Effector memory CD8-positive, alpha-beta T cell (primary cell): Measurements from ENCODE around the gene DNAJC6.

Experiments
- ATAC-seq: fragments of 150-1000 bp; cut with Tn5 transposase; replicated peaks from 2 replicates; pipeline ENCODE4 v1.10.0; 2021; ENCODE audit warnings: mild to moderate bottlenecking, moderate library complexity
- DNase-seq, 3 experiments: peaks; one replicate each; pipeline ENCODE4 v3.0.0; 2021
- H3K27ac Mint-ChIP-seq, 2 donors: one replicate each; pipeline ENCODE4 v1.8.0; 2022; ENCODE audit warnings: mild to moderate bottlenecking in 2 of 2, mixed read lengths in 2 of 2, moderate library complexity in 2 of 2
- H3K27me3 Mint-ChIP-seq, 2 donors: one replicate each; pipeline ENCODE4 v1.8.0; 2022; ENCODE audit warnings: mixed read lengths in 2 of 2
- H3K36me3 Mint-ChIP-seq: one replicate; pipeline ENCODE4 v1.8.0; 2022; ENCODE audit warnings: mild to moderate bottlenecking, moderate library complexity, mixed read lengths; ENCODE audit not compliant: insufficient read depth
- H3K4me1 Mint-ChIP-seq, 2 donors: one replicate each; pipeline ENCODE4 v1.8.0; 2022; ENCODE audit warnings: low read depth in 2 of 2, mixed read lengths in 2 of 2
- H3K4me3 Mint-ChIP-seq, 2 donors: one replicate each; pipeline ENCODE4 v1.8.0; 2022; ENCODE audit warnings: mild to moderate bottlenecking in 2 of 2, mixed read lengths in 2 of 2, moderate library complexity in 2 of 2
- H3K9me3 Mint-ChIP-seq, 2 donors: one replicate each; pipeline ENCODE4 v1.8.0; 2022; ENCODE audit warnings: mixed read lengths in 2 of 2
- total RNA-seq, 9 experiments: gene quantifications; one replicate each; lab custom pipeline; 2026; lab: John Stamatoyannopoulos, UW

The DNAJC6 gene
- total RNA-seq: 2.7 to 19.7 (median 9.1) reads per million in 9 experiments

DNA sequence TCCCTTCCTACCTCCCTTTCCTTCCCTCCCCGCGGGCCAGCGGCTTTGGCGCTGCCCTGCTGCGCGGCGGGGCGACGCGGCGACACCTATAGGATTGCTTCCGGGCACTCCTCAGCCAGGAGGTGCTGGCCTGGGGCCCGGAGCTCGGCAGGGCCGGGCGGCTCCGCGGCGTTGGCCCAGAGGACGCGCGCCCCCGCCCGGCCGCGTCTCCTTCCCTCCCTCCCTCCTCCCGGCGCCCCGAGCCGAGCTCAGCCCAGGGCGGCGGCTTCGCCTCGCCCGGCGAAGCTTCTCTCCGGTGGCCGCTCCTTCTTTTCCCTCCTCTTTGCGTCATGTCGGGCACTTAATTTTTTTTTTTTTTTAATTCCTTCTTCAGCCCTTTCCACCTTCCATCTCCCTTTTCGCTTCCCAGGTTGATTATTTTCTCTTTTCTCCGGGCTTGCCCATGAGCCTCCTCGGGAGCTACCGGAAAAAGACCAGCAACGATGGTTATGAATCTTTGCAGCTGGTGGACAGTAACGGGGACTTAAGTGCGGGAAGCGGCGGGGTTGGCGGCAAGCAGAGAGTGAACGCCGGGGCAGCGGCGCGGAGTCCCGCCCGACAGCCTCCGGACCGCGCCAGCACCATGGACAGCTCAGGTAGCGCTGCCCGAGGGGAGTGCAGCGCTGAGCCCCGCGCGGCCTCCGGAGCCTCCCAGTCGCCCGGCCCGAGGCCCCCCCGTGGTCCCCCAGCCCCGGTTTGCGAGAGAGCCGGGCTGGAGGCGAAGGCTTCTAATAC lies at the start of gene DNAJC6:
DNAJC6 (plus strand) TSS at position 240 of the 774 bp plus-strand sequence; CDS start at position 443, 203 bp downstream.
- H3K4me1 Mint-ChIP-seq: peaks cover 5 to 10% of the 10 kb centered on the region in 2 donors
- H3K4me3 Mint-ChIP-seq: peak within 1 kb of the TSS; percentile 66 to 71
- no peak within 1 kb of the TSS for H3K27ac Mint-ChIP-seq
- DNase-seq (peak; percentile 10 to 28 (median 21)), ATAC-seq (peak; percentile 68)
- peaks cover 34 to 47% of the 10 kb centered on the region in 2 donors for H3K27me3 Mint-ChIP-seq
- H3K36me3 Mint-ChIP-seq: peaks cover 3% of the 10 kb centered on the region
- no peaks in the 10 kb centered on the region for H3K9me3 Mint-ChIP-seq

DNA sequence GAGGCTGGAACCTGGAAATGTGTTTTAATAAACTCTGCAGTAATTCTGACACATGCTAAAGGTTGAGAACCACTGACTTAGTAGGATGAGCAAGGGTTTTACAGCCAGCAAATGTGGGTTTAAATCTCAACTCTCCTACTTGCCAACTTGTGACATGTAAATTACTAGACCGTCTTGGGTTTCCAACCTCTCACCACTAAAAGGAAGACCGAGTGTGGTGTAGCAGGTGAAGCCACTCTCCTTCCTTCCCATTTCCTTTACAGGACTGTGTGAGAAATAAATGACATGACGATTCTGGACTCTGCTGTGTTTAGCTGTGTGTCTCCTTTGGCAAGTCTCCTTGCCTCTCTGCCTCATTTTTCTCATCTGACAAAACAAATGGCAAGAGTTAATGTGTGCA lies 49.5 kb upstream of the DNAJC6 start:
- Mint-ChIP-seq H3K36me3 (peaks cover 5% of the 10 kb centered on the region), H3K4me3 (no peak overlapping the region), H3K9me3 (no peaks in the 10 kb centered on the region), H3K27me3 (peaks cover 0 to 6% of the 10 kb centered on the region in 2 donors), H3K4me1 (peaks cover 12 to 24% of the 10 kb centered on the region in 2 donors), H3K27ac (no peak overlapping the region)
- DNase-seq: no peak
- ATAC-seq: no peak

- Mint-ChIP-seq H3K36me3 (peaks cover 3% of the 10 kb centered on the region), H3K27ac (no peak overlapping the region), H3K4me1 (peaks cover 4 to 15% of the 10 kb centered on the region in 2 donors), H3K27me3 (peaks cover 0 to 4% of the 10 kb centered on the region in 2 donors), H3K4me3 (no peak overlapping the region), H3K9me3 (no peaks in the 10 kb centered on the region)
- ATAC-seq: no peak
- DNase-seq: no peak
Observed at GRCh38 chr1:65260851-65261473, 48.4 kb upstream of the DNAJC6 start.

DNA sequence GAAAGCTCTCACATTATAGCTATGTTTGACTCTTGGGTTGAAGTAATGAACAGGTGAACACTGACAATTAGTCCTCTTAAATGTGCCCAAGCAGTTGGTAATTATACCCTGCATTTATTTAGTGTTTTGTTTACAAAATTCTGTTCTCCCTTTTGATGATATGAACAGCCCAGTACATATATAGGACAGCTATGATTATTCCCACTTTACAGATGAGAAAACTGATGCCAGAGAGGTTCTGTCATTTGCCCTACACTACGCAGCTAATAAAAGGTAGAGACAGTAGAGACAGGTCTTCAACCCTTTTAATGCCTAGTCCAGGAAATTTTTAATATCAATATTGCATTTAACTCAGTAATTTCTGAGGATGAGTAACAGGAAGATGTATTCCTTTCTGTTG lies 46.1 kb upstream of the DNAJC6 start:
- ATAC-seq: no peak
- H3K27ac Mint-ChIP-seq: no peak overlapping the region
- no peaks in the 10 kb centered on the region for H3K9me3 Mint-ChIP-seq
- H3K36me3 Mint-ChIP-seq: peaks cover 3% of the 10 kb centered on the region
- H3K4me3 Mint-ChIP-seq: no peak overlapping the region
- peaks cover 8 to 16% of the 10 kb centered on the region in 2 donors for H3K4me1 Mint-ChIP-seq
- DNase-seq: no peak
- H3K27me3 Mint-ChIP-seq: peaks cover 0 to 24% of the 10 kb centered on the region in 2 donors

DNA sequence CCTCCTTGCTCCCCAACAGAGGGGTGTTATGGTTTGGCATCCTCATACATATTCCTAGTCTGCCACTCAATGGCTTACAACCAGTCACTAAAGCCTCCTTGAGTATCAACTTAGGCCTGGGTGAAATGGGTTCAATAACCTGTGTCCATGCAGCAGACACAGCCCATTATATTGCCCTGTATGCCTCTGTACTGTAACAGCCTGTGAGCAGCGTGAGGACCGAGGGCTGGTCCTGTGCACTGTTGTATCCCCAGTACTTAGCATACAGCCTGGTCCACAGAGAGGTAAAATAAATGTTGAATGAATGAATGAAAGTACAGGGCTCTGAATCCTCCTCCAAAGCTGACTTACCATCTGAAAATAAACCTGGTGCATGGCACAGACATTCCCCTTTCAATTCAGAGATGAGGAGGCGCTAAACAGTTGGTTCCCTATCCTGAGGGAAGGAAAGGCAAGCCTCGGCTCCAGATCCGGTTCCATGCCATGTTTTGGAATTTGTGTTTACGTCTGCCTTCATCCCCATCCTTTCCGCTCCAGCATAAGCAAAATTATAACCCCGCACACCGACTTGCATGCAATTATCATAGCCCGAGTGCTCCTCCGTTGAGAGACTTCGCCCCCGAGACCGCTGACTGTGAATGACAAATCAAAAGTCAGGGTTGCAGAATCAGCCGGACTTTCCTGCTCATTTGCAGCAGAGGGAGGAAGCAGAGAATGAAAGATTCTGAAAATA lies 45.0 kb upstream of the DNAJC6 start:
- Mint-ChIP-seq H3K27ac (no peak overlapping the region), H3K36me3 (peaks cover 3% of the 10 kb centered on the region), H3K4me1 (peaks cover 8 to 16% of the 10 kb centered on the region in 2 donors), H3K9me3 (no peaks in the 10 kb centered on the region), H3K4me3 (peak overlapping the region; percentile 18 to 79), H3K27me3 (peaks cover 0 to 24% of the 10 kb centered on the region in 2 donors)
- DNase-seq (no peak), ATAC-seq (no peak)

GRCh38 chr1:65265296-65265650 lies 44.1 kb upstream of the DNAJC6 start:
- Mint-ChIP-seq H3K27me3 (peaks cover 0 to 24% of the 10 kb centered on the region in 2 donors), H3K4me3 (peak overlapping the region; percentile 79 to 85), H3K27ac (no peak overlapping the region), H3K4me1 (peaks cover 8 to 9% of the 10 kb centered on the region in 2 donors), H3K36me3 (peaks cover 3% of the 10 kb centered on the region), H3K9me3 (no peaks in the 10 kb centered on the region)
- DNase-seq: no peak
- no peak for ATAC-seq

- DNase-seq: peak; percentile 32 to 49 (median 35)
- Mint-ChIP-seq H3K4me1 (peaks cover 8 to 9% of the 10 kb centered on the region in 2 donors), H3K36me3 (peaks cover 3% of the 10 kb centered on the region), H3K9me3 (no peaks in the 10 kb centered on the region), H3K27ac (peak overlapping the region in 1 of 2 donors; percentile 79), H3K4me3 (peak overlapping the region; percentile 79 to 85), H3K27me3 (peaks cover 0 to 24% of the 10 kb centered on the region in 2 donors)
- peak; percentile 88 for ATAC-seq
Observed at GRCh38 chr1:65265651-65266351, 43.5 kb upstream of the DNAJC6 start.

- Mint-ChIP-seq H3K4me3 (peak overlapping the region; percentile 79 to 85), H3K27me3 (peaks cover 0 to 24% of the 10 kb centered on the region in 2 donors), H3K27ac (no peak overlapping the region), H3K9me3 (no peaks in the 10 kb centered on the region), H3K4me1 (peaks cover 8 to 9% of the 10 kb centered on the region in 2 donors), H3K36me3 (peaks cover 3% of the 10 kb centered on the region)
- no peak for DNase-seq
- ATAC-seq: no peak
Observed at GRCh38 chr1:65266476-65266875, 42.9 kb upstream of the DNAJC6 start.

GRCh38 chr1:65267271-65267670 lies 42.1 kb upstream of the DNAJC6 start:
- Mint-ChIP-seq H3K36me3 (peaks cover 3% of the 10 kb centered on the region), H3K27ac (peak overlapping the region in 1 of 2 donors; percentile 17), H3K4me1 (peaks cover 8 to 9% of the 10 kb centered on the region in 2 donors), H3K27me3 (peaks cover 0 to 24% of the 10 kb centered on the region in 2 donors), H3K9me3 (no peaks in the 10 kb centered on the region), H3K4me3 (peak overlapping the region in 1 of 2 donors; percentile 21)
- no peak for DNase-seq
- ATAC-seq: no peak

GRCh38 chr1:65267683-65268082 lies 41.7 kb upstream of the DNAJC6 start:
- Mint-ChIP-seq H3K4me3 (no peak overlapping the region), H3K4me1 (peaks cover 8 to 9% of the 10 kb centered on the region in 2 donors), H3K36me3 (no peaks in the 10 kb centered on the region), H3K9me3 (no peaks in the 10 kb centered on the region), H3K27ac (no peak overlapping the region), H3K27me3 (peaks cover 0 to 24% of the 10 kb centered on the region in 2 donors)
- no peak for DNase-seq
- no peak for ATAC-seq

DNA sequence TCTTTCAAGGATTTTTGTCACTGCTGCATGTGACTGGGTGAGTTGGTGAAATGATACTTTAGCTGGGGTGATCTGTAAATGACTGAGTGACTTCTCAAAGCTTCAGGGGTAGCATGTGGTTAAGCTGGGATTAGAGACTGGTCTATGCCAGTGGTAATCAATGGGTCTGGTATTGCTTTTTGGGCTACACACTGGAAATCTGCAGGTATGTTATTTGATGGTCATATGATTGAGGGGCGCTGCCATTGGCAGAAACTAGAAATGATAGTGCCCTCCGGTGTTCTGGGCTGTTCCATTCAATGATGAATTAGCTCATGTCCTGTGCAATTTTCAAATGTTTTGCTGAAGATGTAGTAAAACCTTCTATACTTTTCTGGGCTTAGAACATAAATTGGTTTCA lies 39.7 kb upstream of the DNAJC6 start:
- Mint-ChIP-seq H3K4me3 (no peak overlapping the region), H3K9me3 (no peaks in the 10 kb centered on the region), H3K27me3 (peaks cover 0 to 24% of the 10 kb centered on the region in 2 donors), H3K4me1 (peaks cover 7 to 8% of the 10 kb centered on the region in 2 donors), H3K36me3 (no peaks in the 10 kb centered on the region), H3K27ac (no peak overlapping the region)
- DNase-seq: no peak
- ATAC-seq: no peak

DNA sequence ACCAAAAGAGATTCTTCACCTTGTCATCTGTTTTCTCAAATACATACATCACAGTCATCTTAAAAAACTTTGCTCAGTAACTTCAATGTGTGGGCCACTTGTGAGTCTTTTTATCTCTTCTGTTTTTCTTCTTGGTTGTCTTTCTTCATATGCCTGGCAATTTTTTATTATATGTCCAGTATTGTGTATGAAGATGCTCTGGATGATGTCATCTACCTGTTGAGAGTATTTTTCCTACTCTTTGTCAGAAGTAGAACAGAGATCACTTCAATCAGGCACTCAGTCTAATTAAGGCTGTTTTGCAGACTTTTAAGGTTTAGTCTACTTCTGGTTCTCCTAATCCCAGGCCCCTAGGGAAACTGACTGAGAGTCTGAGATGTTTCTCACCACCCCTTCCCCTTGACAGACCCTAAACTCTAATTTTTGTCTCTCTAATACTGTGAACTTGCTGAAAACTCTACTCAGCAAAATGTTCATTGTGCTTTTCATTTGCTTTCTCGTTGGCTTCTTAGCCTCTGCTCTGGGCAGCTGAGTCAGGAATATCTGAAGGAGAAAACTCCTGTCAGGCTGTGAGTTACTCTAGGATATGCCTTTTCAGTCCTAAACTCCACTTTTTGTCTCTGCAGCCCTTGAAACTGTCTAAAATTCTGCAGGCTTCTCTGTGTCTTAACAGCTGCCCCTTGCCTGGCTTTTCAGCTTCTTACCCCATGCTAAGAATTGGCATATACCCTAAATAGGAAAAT lies 33.0 kb upstream of the DNAJC6 start:
- peaks cover 0 to 23% of the 10 kb centered on the region in 2 donors for H3K27me3 Mint-ChIP-seq
- ATAC-seq (no peak), DNase-seq (no peak)
- H3K36me3 Mint-ChIP-seq: no peaks in the 10 kb centered on the region
- H3K9me3 Mint-ChIP-seq: no peaks in the 10 kb centered on the region
- H3K4me1 Mint-ChIP-seq: no peaks in the 10 kb centered on the region
- H3K4me3 Mint-ChIP-seq: no peak overlapping the region
- no peak overlapping the region for H3K27ac Mint-ChIP-seq
